Spleen (tissue), 7 donors: ENCODE results near the gene SELP.

ENCODE experiments used
- CTCF ChIP-seq, 11 experiments: fragments of 200-600 bp in 7 of 11; fragments of 450-650 bp in 4 of 11; sonication (generic) in 4 of 11; IDR thresholded peaks in 8 of 11; conservative IDR thresholded peaks in 3 of 11; 1 replicate in 7 of 11; 2 replicates in 4 of 11; pipeline versions ENCODE4 v1.4.0 to v1.8.0; 2016 to 2021; ENCODE audit warnings: antibody characterized with exemption in 11 of 11, inconsistent platforms in 4 of 11, mild to moderate bottlenecking in 1 of 11
- POLR2A ChIP-seq, 3 donors: fragments of 450-650 bp; IDR thresholded peaks; one replicate each; pipeline ENCODE4 v1.5.1; 2017; ENCODE audit warnings: antibody characterized with exemption in 3 of 3, mild to moderate bottlenecking in 1 of 3
- donor health status: DM: no; HTN: no; CAD: no; lungs with moderate emphysema.
- donor health status: DM: no; HTN: no; CAD: no.
- donor health status: DM: no; HTN: no; CAD: no.

DNA sequence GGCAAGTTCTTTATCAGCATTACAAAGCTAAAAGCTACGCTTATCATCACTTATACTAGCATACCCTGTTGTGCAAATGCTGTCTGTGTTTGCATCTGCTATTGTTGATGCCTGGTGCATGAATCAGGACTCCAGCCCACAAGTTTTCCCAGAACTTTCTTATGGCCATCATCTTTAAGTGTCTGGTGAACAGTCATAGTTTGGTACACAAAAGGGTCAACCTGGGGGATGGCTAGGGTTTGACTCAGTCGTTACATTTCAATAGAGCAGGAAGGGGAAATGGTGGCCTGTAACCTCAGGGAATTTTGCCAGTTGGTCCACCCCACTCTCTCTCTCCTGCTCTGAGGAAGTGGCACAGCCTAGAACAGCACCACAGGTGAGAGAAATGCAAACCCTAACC, 46.1 kb upstream of the SELP start:
- TF ChIP-seq POLR2A (IDR thresholded peaks at IDR 0.05) (no peak), CTCF (IDR thresholded peaks at IDR 0.05 in 8 of 11, conservative IDR thresholded peaks at IDR 0.05 in 3 of 11) (no peak)
